ENCODE data around the gene OAF.
A peak's percentile ranks its signal among the peaks of the same experiment; 100 is the strongest.
"Not testable (repeated sequence)": the region's sequence is repeated elsewhere in the genome, so short reads cannot be mapped to it uniquely, and the experiment has no call there.

Gene OAF

GRCh38 chr11:120210626-120211521 lies at the start of gene OAF:
TSS of gene OAF (plus strand) at chr11:120211032. CDS start at chr11:120211280, 248 bp downstream.
- DNase-seq, result peak; percentile 65

- no peak for DNase-seq
These were observed 43.2 kb upstream of the OAF start for GRCh38 chr11:120167659-120168058.

- no peak for DNase-seq
These were observed 42.5 kb upstream of the OAF start for GRCh38 chr11:120168108-120168959.

GRCh38 chr11:120168960-120169681 lies 41.7 kb upstream of the OAF start:
- DNase-seq, result peak; percentile 62

- DNase-seq, result peak; percentile 15
These were observed 40.7 kb upstream of the OAF start for GRCh38 chr11:120169981-120170698.

- peak; percentile 9 for DNase-seq
These were observed 40.0 kb upstream of the OAF start for GRCh38 chr11:120170741-120171261.

- DNase-seq, result peak; percentile 46
These were observed 38.5 kb upstream of the OAF start for GRCh38 chr11:120172054-120172911.

- DNase-seq, result peak; percentile 5
These were observed 37.7 kb upstream of the OAF start for GRCh38 chr11:120173019-120173705.

GRCh38 chr11:120173807-120174206 lies 37.0 kb upstream of the OAF start:
- DNase-seq, result peak; percentile 6

- DNase-seq, result no peak
These were observed 36.0 kb upstream of the OAF start for GRCh38 chr11:120174866-120175265.

GRCh38 chr11:120178561-120179056 lies 32.2 kb upstream of the OAF start:
- peak; percentile 8 for DNase-seq

- DNase-seq, result peak; percentile 7
These were observed 31.7 kb upstream of the OAF start for GRCh38 chr11:120179057-120179672.

GRCh38 chr11:120180063-120180462 lies 30.8 kb upstream of the OAF start:
- not testable (repeated sequence) for DNase-seq

- DNase-seq, result peak; percentile 7
These were observed 30.1 kb upstream of the OAF start for GRCh38 chr11:120180551-120181232.

GRCh38 chr11:120181376-120181975 lies 29.4 kb upstream of the OAF start:
- DNase-seq, result no peak

- no peak for DNase-seq
These were observed 28.5 kb upstream of the OAF start for GRCh38 chr11:120182372-120182771.

- no peak for DNase-seq
These were observed 27.9 kb upstream of the OAF start for GRCh38 chr11:120182790-120183491.

- peak; percentile 8 for DNase-seq
These were observed 27.1 kb upstream of the OAF start for GRCh38 chr11:120183701-120184141.
